ENCODE data around the gene HINFP. TPM values are rescaled to one million over a fixed set of nuclear protein-coding genes. Genes with fewer than 3 reads are reported as not detected.
"Not testable (repeated sequence)": the region's sequence is repeated elsewhere in the genome, so short reads cannot be mapped to it uniquely, and the experiment has no call there.

HINFP gene
- total RNA-seq, 1 donor from 2014 or later: 11.9 TPM

GRCh38 chr11:119178166-119178680 lies 56.8 kb downstream of the HINFP start:
- DNase-seq (ENCODE audit: low read depth): no peak
- no peak for TF ChIP-seq CTCF (conservative IDR thresholded peaks at IDR 0.05; ENCODE audit: low read depth, low read length)
- no peak overlapping the region for H3K4me3 ChIP-seq (ENCODE audit: low read depth, low read length)

DNA sequence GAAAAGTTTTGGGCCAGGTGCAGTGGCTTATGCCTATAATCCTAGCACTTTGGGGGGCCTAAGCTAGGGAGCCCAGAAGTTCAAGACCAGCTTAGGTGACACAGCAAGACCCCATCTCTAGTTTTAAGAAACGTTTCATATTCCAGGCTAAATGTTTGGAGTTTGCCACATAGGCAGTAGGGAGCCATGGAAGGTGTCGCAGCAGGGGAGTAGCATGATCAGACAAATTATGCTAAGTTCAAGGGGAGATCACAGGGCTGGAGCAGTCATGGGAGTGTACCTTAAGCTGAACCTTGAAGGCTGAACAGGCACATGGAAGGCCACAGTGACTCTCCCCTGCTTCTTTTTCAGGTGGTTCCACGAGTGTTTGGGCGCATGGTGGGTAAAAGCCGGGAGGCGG lies 58.0 kb downstream of the HINFP start:
- no peak for DNase-seq (ENCODE audit: low read depth)
- H3K4me3 ChIP-seq (ENCODE audit: low read depth, low read length): no peak overlapping the region
- no peak for TF ChIP-seq CTCF (conservative IDR thresholded peaks at IDR 0.05; ENCODE audit: low read depth, low read length)

DNA sequence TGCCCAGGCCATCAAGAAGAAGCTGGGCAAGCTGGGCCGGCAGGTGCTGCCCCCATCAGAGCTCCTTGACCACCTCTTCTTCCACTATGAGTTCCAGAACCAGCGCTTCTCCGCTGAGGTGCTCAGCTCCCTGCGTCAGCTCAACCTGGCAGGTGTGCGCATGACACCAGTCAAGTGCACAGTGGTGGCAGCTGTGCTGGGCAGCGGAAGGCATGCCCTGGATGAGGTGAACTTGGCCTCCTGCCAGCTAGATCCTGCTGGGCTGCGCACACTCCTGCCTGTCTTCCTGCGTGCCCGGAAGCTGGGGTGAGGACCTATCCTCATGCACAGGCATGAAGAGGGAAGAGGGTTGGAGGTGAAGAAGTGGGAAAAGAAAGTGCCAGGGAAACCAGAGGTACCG lies 58.6 kb downstream of the HINFP start:
- H3K4me3 ChIP-seq (ENCODE audit: low read depth, low read length): no peak overlapping the region
- DNase-seq (ENCODE audit: low read depth): no peak
- TF ChIP-seq CTCF (conservative IDR thresholded peaks at IDR 0.05; ENCODE audit: low read depth, low read length): no peak

GRCh38 chr11:119180729-119181676 lies 59.6 kb downstream of the HINFP start:
- DNase-seq (ENCODE audit: low read depth): no peak
- no peak overlapping the region for H3K4me3 ChIP-seq (ENCODE audit: low read depth, low read length)
- no peak for TF ChIP-seq CTCF (conservative IDR thresholded peaks at IDR 0.05; ENCODE audit: low read depth, low read length)

DNA sequence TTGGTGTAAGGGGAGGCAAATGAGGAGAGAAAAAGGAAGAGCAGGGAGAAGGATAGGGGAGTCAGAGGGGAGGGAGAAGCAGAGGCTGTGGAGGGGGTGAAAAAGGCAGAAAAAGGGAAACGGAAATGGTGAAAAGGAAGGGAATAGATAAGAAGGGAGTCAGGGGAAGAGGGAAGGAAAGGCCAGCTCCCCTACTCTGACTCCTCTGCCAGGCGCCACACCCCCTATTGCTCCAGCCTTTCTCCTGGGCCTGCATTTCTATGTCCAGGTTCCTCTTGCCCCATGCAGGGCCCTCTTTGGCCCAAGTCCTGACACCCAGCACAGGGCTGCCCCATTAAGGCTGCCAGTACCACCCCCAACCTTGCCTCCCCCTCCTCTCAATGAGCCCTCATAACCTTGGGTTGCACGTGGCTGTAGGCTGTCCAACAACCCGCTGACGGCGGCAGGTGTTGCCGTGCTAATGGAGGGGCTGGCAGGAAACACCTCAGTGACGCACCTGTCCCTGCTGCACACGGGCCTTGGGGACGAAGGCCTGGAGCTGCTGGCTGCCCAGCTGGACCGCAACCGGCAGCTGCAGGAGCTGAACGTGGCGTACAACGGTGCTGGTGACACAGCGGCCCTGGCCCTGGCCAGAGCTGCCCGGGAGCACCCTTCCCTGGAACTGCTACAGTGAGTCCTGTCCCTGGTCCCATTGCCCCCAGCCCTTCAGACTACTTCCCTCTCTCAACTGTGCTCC lies 60.5 kb downstream of the HINFP start:
- TF ChIP-seq CTCF (conservative IDR thresholded peaks at IDR 0.05; ENCODE audit: low read depth, low read length): no peak

GRCh38 chr11:119184399-119184798 lies 63.0 kb downstream of the HINFP start:
- not testable (repeated sequence) for DNase-seq (ENCODE audit: low read depth); H3K4me3 ChIP-seq (ENCODE audit: low read depth, low read length)

More for the DNA sequence above, 60.5 kb downstream of the HINFP start:
- no peak overlapping the region for H3K4me3 ChIP-seq (ENCODE audit: low read depth, low read length)
- DNase-seq (ENCODE audit: low read depth): no peak

Other genes starting within 250 kb of the HINFP start
- gene CXCR5, start 237.7 kb upstream of the HINFP start, total RNA-seq: not detected in 2 replicates
- 20.7 and 25.7 TPM in 2 replicates for gene BCL9L, start 195.7 kb upstream of the HINFP start, total RNA-seq
- gene UPK2, start 165.3 kb upstream of the HINFP start, total RNA-seq: 0.14 TPM in 1 of 2 replicates, not detected in the other
- gene FOXR1, start 149.8 kb upstream of the HINFP start, total RNA-seq: not detected in 2 replicates
- gene CENATAC, start 123.4 kb upstream of the HINFP start, total RNA-seq: 13.0 and 14.1 TPM in 2 replicates
- 1,815 and 2,833 TPM in 2 replicates for gene RPS25, start 103.2 kb upstream of the HINFP start, total RNA-seq
- gene TRAPPC4, start 102.8 kb upstream of the HINFP start, total RNA-seq: 116 and 155 TPM in 2 replicates
- gene SLC37A4, start 90.7 kb upstream of the HINFP start, total RNA-seq: 59.2 and 60.0 TPM in 2 replicates
- 115 and 135 TPM in 2 replicates for gene HYOU1, start 64.4 kb upstream of the HINFP start, total RNA-seq
- gene VPS11, start 53.8 kb upstream of the HINFP start, total RNA-seq: 13.1 and 19.2 TPM in 2 replicates
- gene HMBS, start 36.7 kb upstream of the HINFP start, total RNA-seq: 17.0 and 37.1 TPM in 2 replicates
- gene DPAGT1, start 19.7 kb upstream of the HINFP start, total RNA-seq: 24.8 and 32.3 TPM in 2 replicates
- gene C2CD2L, start 14.2 kb upstream of the HINFP start, total RNA-seq: 6.1 and 8.2 TPM in 2 replicates
- under 0.01 TPM in 1 of 2 replicates, not detected in the other for gene ABCG4, start 27.5 kb downstream of the HINFP start, total RNA-seq
- 13.2 and 14.7 TPM in 2 replicates for gene NLRX1, start 47.1 kb downstream of the HINFP start, total RNA-seq
- gene NHERF4, start 63.9 kb downstream of the HINFP start, total RNA-seq: not detected in 2 replicates
- gene CBL, start 84.8 kb downstream of the HINFP start, total RNA-seq: 11.2 and 17.4 TPM in 2 replicates
- 660 and 1,105 TPM in 2 replicates for gene MCAM, start 195.6 kb downstream of the HINFP start, total RNA-seq
- gene RNF26, start 212.9 kb downstream of the HINFP start, total RNA-seq: 18.6 and 21.8 TPM in 2 replicates
- 0.87 and 1.8 TPM in 2 replicates for gene C1QTNF5, start 219.3 kb downstream of the HINFP start, total RNA-seq
- not detected in 2 replicates for gene MFRP, start 225.1 kb downstream of the HINFP start, total RNA-seq

All from epithelial cell of proximal tubule (primary cell).